A172 (cell line): ENCODE measurements around the gene UBC. TPM values are rescaled to one million over a fixed set of nuclear protein-coding genes. Genes with fewer than 3 reads are reported as not detected.

Experiments used
- DNase-seq: peaks from one replicate; pipeline ENCODE4 v3.0.0-alpha.2; 2015; ENCODE audit warnings: low spot score
- total RNA-seq: library from RNA; depleted of rRNA; stranded (reverse); fragments of >200 nt; shearing (Covaris generic); gene quantifications from 2 replicates; pipeline ENCODE4 v1.2.3, GENCODE V29; 2014; rRNA removed

The UBC gene
- 1,288 and 1,521 TPM in 2 replicates for total RNA-seq

GRCh38 chr12:124914392-124915238 lies at the start of gene UBC:
Gene UBC, minus strand, starts transcription at chr12:124914650. Its CDS starts 879 bp downstream, at chr12:124913771.
- peak; percentile 79 for DNase-seq

- DNase-seq: no peak
Measured at GRCh38 chr12:124963211-124963610, 48.8 kb upstream of the UBC start.

- no peak for DNase-seq
Measured at GRCh38 chr12:124961055-124961454, 46.6 kb upstream of the UBC start.

GRCh38 chr12:124956571-124956970 lies 42.1 kb upstream of the UBC start:
- DNase-seq: no peak

- DNase-seq: no peak
Measured at GRCh38 chr12:124954771-124955170, 40.3 kb upstream of the UBC start.

GRCh38 chr12:124953689-124954405 lies 39.4 kb upstream of the UBC start:
- no peak for DNase-seq

- DNase-seq: no peak
Measured at GRCh38 chr12:124952801-124953200, 38.4 kb upstream of the UBC start.

GRCh38 chr12:124952295-124952694 lies 37.8 kb upstream of the UBC start:
- no peak for DNase-seq

- no peak for DNase-seq
Measured at GRCh38 chr12:124949779-124950728, 35.6 kb upstream of the UBC start.

- no peak for DNase-seq
Measured at GRCh38 chr12:124949066-124949465, 34.6 kb upstream of the UBC start.

GRCh38 chr12:124947561-124948398 lies 33.3 kb upstream of the UBC start:
- DNase-seq: no peak

- DNase-seq: no peak
Measured at GRCh38 chr12:124947013-124947412, 32.6 kb upstream of the UBC start.

GRCh38 chr12:124946447-124946793 lies 32.0 kb upstream of the UBC start:
- DNase-seq: no peak

GRCh38 chr12:124941170-124941527 lies 26.7 kb upstream of the UBC start:
- DNase-seq: no peak

GRCh38 chr12:124940393-124941169 lies 26.1 kb upstream of the UBC start:
- peak; percentile 91 for DNase-seq

GRCh38 chr12:124940143-124940392 lies 25.6 kb upstream of the UBC start:
- DNase-seq: peak; percentile 97

GRCh38 chr12:124939421-124940142 lies 25.1 kb upstream of the UBC start:
- DNase-seq: peak; percentile 93

GRCh38 chr12:124939079-124939420 lies 24.6 kb upstream of the UBC start:
- no peak for DNase-seq

- DNase-seq: peak; percentile 28
Measured at GRCh38 chr12:124938587-124938986, 24.1 kb upstream of the UBC start.

GRCh38 chr12:124938108-124938507 lies 23.7 kb upstream of the UBC start:
- DNase-seq: no peak
